Upper lobe of left lung (tissue), 6 donors: ENCODE data around the gene KATNAL1. TPM values are rescaled to one million over a fixed set of nuclear protein-coding genes. Genes with fewer than 3 reads are reported as not detected.
"Not testable (repeated sequence)": the region's sequence is repeated elsewhere in the genome, so short reads cannot be mapped to it uniquely, and the experiment has no call there.

Experiments used
- ATAC-seq, 2 donors: fragments of 200-7000 bp; cut with Tn5 transposase; one replicate each; pipeline ENCODE4 v1.9.1; 2022; ENCODE audit warnings: mild to moderate bottlenecking in 2 of 2, moderate library complexity in 2 of 2; ENCODE audit not compliant: low FRiP score in 2 of 2
- DNase-seq, 2 donors: peaks; one replicate each; pipeline ENCODE4 v3.0.0-alpha.2; 2019 to 2020
- H3K27ac ChIP-seq, 4 donors: fragments of 200-600 bp; sonication (generic); one replicate each; pipeline ENCODE4 v1.5.1; 2016 to 2019
- H3K27me3 ChIP-seq, 4 donors: fragments of 200-600 bp; sonication (generic); one replicate each; pipeline ENCODE4 v1.5.1; 2017 to 2019
- H3K36me3 ChIP-seq, 4 donors: fragments of 200-600 bp; sonication (generic); one replicate each; pipeline ENCODE4 v1.5.1; 2016 to 2019
- H3K4me1 ChIP-seq, 4 donors: fragments of 200-600 bp; sonication (generic); one replicate each; pipeline ENCODE4 v1.5.1; 2018 to 2019
- H3K4me3 ChIP-seq, 4 donors: fragments of 200-600 bp; sonication (generic); one replicate each; pipeline ENCODE4 v1.5.1; 2017 to 2019; ENCODE audit warnings: mild to moderate bottlenecking in 2 of 4, moderate library complexity in 1 of 4
- H3K9me3 ChIP-seq, 4 donors: fragments of 200-600 bp; sonication (generic); one replicate each; pipeline ENCODE4 v1.5.1; 2018 to 2019
- EP300 ChIP-seq, 4 donors: sonication (generic); formaldehyde crosslinking; IDR thresholded peaks; one replicate each; pipeline ENCODE4 v1.5.1; 2017; ENCODE audit warnings: antibody characterized with exemption in 4 of 4, control low read depth in 2 of 4
- POLR2A ChIP-seq, 4 donors: fragments of 450-650 bp; IDR thresholded peaks; one replicate each; pipeline ENCODE4 v1.5.1; 2016 to 2017; ENCODE audit warnings: antibody characterized with exemption in 4 of 4, mild to moderate bottlenecking in 2 of 4
- POLR2AphosphoS5 ChIP-seq, 2 donors: sonication (generic); formaldehyde crosslinking; IDR thresholded peaks; one replicate each; pipeline ENCODE4 v1.5.1; 2017; ENCODE audit warnings: antibody characterized with exemption in 2 of 2
- WGBS, 2 donors: methylation state at CpG; one replicate each; pipeline ENCODE4 v1.1.5; 2017 to 2018; 5-methylcytosine and 5-hydroxymethylcytosine counted together
- total RNA-seq, 6 donors: library from RNA; depleted of rRNA in 4 of 6; stranded (reverse); fragments of >200 nt in 4 of 6; gene quantifications; one replicate each; pipeline versions ENCODE4 v1.1.0 to v1.2.1, GENCODE V29; 2016 to 2021
- TF ChIP-seq, protein P1 (sequence below), 6 experiments: fragments of 450-650 bp in 4 of 6; fragments of 200-600 bp in 2 of 6; sonication (generic) in 2 of 6; IDR thresholded peaks; one replicate each; pipeline ENCODE4 v1.5.1; 2016 to 2019; ENCODE audit warnings: antibody characterized with exemption in 6 of 6
- donor health status: DM: no; HTN: no; CAD: no; lungs with moderate emphysema.
- donor health status: DM: no; HTN: yes; CAD: no; lungs with severe emphysema.

The KATNAL1 gene
- total RNA-seq, 6 donors from 2014 or later, result 5.7 to 35.5 (median 13.9) TPM

DNA sequence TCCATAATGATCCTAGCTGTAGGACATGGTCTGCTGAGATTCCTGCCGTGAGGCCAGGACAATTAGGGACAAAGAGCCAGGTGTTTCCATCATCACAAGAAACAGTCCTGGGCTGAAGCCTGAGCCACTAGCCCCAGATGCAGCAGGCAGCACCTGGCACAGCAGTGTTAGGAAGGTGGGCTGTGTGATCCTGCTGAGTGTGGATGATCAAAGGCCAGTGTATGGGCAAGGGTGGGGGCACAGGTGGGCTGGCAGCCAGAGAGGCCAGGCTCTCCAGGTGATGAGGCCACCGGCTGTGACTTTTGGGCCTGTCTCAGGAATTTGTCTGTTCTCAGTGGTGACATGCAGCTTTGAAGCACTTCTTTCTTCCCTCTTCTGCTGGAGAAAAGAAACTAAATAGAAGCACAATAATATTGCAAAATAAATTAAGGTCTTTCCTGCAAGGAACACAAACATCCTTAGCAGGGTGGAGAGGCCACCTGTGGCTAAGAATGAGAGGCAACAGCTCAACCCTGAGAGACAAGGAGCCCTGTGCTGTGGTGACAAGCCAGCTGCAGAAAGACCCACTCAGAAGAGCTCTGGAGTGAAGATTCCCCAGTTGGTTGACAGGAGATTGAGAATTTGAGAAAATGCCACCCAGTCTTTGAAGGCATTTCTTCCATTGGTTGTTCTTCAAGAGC is 127.6 kb downstream of the KATNAL1 start:
- whole genome bisulfite sequencing, 2 donors, result 75 to 81% methylated on average over 2 of the region's 2 CpGs

DNA sequence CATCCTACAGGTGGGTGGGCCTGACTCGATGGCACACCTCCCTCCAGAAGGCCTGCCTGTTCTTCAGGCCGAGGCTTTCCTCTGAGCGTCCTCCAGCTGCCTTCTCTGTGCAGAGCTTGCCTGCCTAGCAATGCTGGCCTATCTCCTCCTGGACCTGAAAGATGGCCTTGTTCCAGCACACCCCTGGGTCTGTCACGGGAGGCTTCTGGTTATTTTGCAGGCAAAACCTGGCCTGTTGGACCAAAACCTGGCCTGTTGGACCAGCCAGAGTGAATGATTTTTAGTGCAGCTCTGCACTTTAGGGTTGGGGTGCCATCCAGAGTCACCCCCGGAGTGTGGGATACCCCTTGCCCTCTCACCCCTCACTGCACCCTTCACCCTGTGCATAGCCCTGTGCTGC is 128.4 kb downstream of the KATNAL1 start:
- no peak overlapping the region for H3K27ac ChIP-seq
- H3K4me3 ChIP-seq, result no peak overlapping the region
- no peaks in the 10 kb centered on the region for H3K9me3 ChIP-seq
- H3K27me3 ChIP-seq, result no peaks in the 10 kb centered on the region
- H3K4me1 ChIP-seq, result no peaks in the 10 kb centered on the region
- whole genome bisulfite sequencing, 2 donors, result 92 to 98% methylated on average over 3 to 5 of the region's 5 CpGs
- DNase-seq, result no peak
- no peaks in the 10 kb centered on the region for H3K36me3 ChIP-seq
- no peak for ATAC-seq
- TF ChIP-seq POLR2AphosphoS5 (IDR thresholded peaks at IDR 0.05) (no peak), EP300 (IDR thresholded peaks at IDR 0.05) (no peak), POLR2A (IDR thresholded peaks at IDR 0.05) (no peak)
- TF ChIP-seq, protein P1, sequence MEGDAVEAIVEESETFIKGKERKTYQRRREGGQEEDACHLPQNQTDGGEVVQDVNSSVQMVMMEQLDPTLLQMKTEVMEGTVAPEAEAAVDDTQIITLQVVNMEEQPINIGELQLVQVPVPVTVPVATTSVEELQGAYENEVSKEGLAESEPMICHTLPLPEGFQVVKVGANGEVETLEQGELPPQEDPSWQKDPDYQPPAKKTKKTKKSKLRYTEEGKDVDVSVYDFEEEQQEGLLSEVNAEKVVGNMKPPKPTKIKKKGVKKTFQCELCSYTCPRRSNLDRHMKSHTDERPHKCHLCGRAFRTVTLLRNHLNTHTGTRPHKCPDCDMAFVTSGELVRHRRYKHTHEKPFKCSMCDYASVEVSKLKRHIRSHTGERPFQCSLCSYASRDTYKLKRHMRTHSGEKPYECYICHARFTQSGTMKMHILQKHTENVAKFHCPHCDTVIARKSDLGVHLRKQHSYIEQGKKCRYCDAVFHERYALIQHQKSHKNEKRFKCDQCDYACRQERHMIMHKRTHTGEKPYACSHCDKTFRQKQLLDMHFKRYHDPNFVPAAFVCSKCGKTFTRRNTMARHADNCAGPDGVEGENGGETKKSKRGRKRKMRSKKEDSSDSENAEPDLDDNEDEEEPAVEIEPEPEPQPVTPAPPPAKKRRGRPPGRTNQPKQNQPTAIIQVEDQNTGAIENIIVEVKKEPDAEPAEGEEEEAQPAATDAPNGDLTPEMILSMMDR (IDR thresholded peaks at IDR 0.05), result no peak

More for the DNA sequence above, 127.6 kb downstream of the KATNAL1 start:
- H3K27ac ChIP-seq, result no peak overlapping the region
- TF ChIP-seq EP300 (IDR thresholded peaks at IDR 0.05), result no peak
- TF ChIP-seq POLR2AphosphoS5 (IDR thresholded peaks at IDR 0.05), result no peak
- TF ChIP-seq, protein P1 (IDR thresholded peaks at IDR 0.05), result no peak
- no peak for TF ChIP-seq POLR2A (IDR thresholded peaks at IDR 0.05)
- H3K9me3 ChIP-seq, result no peaks in the 10 kb centered on the region
- DNase-seq (no peak), ATAC-seq (no peak)
- no peaks in the 10 kb centered on the region for H3K36me3 ChIP-seq
- no peaks in the 10 kb centered on the region for H3K27me3 ChIP-seq
- no peaks in the 10 kb centered on the region for H3K4me1 ChIP-seq
- no peak overlapping the region for H3K4me3 ChIP-seq

DNA sequence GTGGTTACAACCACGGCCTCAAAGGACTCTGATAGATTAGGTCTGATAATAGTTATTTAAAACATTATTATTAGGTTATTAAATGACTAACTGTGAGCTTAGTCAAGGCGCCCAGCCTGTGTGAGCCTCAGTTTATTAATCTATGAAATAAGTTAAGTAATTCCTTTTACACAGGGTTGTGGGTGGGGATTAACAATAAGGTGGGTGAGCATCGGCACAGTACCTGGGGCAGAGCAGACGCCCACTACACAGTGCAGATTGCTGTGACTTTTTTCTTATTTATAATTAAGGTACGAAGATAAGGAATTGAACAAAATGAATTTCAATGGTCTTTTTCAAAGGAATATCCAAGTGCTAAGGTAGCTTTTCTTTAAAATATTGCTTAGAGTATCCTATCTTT is 132.2 kb downstream of the KATNAL1 start:
- H3K4me3 ChIP-seq, result no peak overlapping the region
- H3K9me3 ChIP-seq, result no peaks in the 10 kb centered on the region
- no peaks in the 10 kb centered on the region for H3K4me1 ChIP-seq
- H3K27ac ChIP-seq, result no peak overlapping the region
- 78 to 93% methylated on average over 5 of the region's 5 CpGs for WGBS, 2 donors
- no peaks in the 10 kb centered on the region for H3K36me3 ChIP-seq
- DNase-seq (no peak), ATAC-seq (no peak)
- H3K27me3 ChIP-seq, result no peaks in the 10 kb centered on the region
- no peak for TF ChIP-seq POLR2A (IDR thresholded peaks at IDR 0.05)
- no peak for TF ChIP-seq EP300 (IDR thresholded peaks at IDR 0.05)
- TF ChIP-seq, protein P1 (IDR thresholded peaks at IDR 0.05), result no peak
- no peak for TF ChIP-seq POLR2AphosphoS5 (IDR thresholded peaks at IDR 0.05)

DNA sequence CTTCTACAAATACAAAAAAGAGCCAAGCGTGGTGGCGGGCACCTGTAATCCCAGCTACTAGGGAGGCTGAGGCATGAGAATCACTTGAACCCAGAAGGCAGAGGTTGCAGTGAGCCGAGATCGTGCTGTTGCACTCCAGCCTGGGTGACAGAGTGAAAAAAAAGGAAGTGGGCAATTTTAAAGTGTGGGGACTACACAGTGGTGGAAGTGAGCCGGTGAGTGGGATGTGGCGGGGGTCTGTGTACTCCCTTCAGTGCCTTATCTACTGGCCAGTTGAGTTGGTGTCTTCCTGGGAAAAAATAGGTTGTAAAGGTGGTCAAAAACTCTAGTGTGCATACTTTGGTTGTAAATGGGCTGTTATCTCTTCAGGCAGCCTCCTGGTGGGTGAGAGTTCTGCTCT is 133.1 kb downstream of the KATNAL1 start:
- not testable (repeated sequence) for H3K9me3 ChIP-seq, H3K4me3 ChIP-seq, H3K27ac ChIP-seq, DNase-seq, H3K27me3 ChIP-seq, H3K4me1 ChIP-seq, H3K36me3 ChIP-seq, ATAC-seq
- 81 to 82% methylated on average over 6 of the region's 6 CpGs for WGBS, 2 donors

DNA sequence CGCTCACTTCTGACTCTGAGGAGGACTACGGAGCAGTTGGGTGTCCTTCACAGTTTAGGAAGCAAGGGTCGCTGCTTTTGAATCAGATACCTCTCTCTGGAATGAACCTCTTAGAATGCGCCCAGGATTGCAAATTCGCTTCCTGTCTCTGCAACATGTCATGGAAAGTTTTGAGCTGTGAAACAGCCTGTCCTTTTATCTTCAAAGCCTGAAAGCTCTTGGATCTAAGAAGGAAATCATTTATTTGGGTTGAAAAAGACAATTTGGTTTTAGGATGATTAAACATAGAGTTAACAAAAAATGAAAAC is 134.1 kb downstream of the KATNAL1 start:
- WGBS, 2 donors, result 63 to 74% methylated on average over 4 to 5 of the region's 5 CpGs
- Histone ChIP-seq H3K27me3 (no peaks in the 10 kb centered on the region), H3K4me3 (no peak overlapping the region), H3K27ac (no peak overlapping the region), H3K9me3 (no peaks in the 10 kb centered on the region), H3K4me1 (no peaks in the 10 kb centered on the region), H3K36me3 (no peaks in the 10 kb centered on the region)
- ATAC-seq (no peak), DNase-seq (no peak)
- TF ChIP-seq, protein P1 (IDR thresholded peaks at IDR 0.05), result no peak
- TF ChIP-seq POLR2AphosphoS5 (IDR thresholded peaks at IDR 0.05), result no peak
- no peak for TF ChIP-seq EP300 (IDR thresholded peaks at IDR 0.05)
- TF ChIP-seq POLR2A (IDR thresholded peaks at IDR 0.05), result no peak
